CD4-positive, CD25-positive, alpha-beta regulatory T cell (primary cell): ENCODE results near the gene GHRH. TPM values are rescaled to one million over a fixed set of nuclear protein-coding genes. Genes with fewer than 3 reads are reported as not detected.

Experiments used
- ATAC-seq, 2 donors: fragments of 150-1000 bp; cut with Tn5 transposase; one replicate each; pipeline ENCODE4 v1.10.0; 2021; ENCODE audit warnings: low read depth in 2 of 2, moderate number of reproducible peaks in 2 of 2, moderate library complexity in 1 of 2
- DNase-seq, 3 donors: peaks; one replicate each; pipeline versions ENCODE4 v3.0.0 to v3.0.0-alpha.2; 2012 to 2022; ENCODE audit warnings: mixed read lengths in 1 of 3
- H3K27ac ChIP-seq: one replicate; pipeline ENCODE4 v1.7.0; 2013; ENCODE audit warnings: mild to moderate bottlenecking, low read length; ENCODE audit not compliant: insufficient read depth, poor library complexity, severe bottlenecking
- H3K27me3 ChIP-seq: one replicate; pipeline ENCODE4 v1.7.0; 2013; ENCODE audit warnings: low read length; ENCODE audit not compliant: control insufficient read depth, insufficient read depth
- H3K36me3 ChIP-seq: one replicate; pipeline ENCODE4 v1.7.0; 2013; ENCODE audit warnings: mild to moderate bottlenecking, low read length, moderate library complexity; ENCODE audit not compliant: control insufficient read depth, insufficient read depth
- H3K4me1 ChIP-seq: 2 replicates; pipeline ENCODE4 v1.7.0; 2013; ENCODE audit warnings: mild to moderate bottlenecking, low read length; ENCODE audit not compliant: insufficient read depth, control insufficient read depth, poor library complexity, severe bottlenecking
- H3K4me3 ChIP-seq: one replicate; pipeline ENCODE4 v1.7.0; 2013; ENCODE audit warnings: low read depth, mild to moderate bottlenecking, low read length, moderate library complexity
- H3K9me3 ChIP-seq, 2 experiments: 1 replicate in 1 of 2; 2 replicates in 1 of 2; pipeline ENCODE4 v1.7.0; 2013; ENCODE audit warnings: low read length in 2 of 2, mild to moderate bottlenecking in 1 of 2, moderate library complexity in 1 of 2; ENCODE audit not compliant: control insufficient read depth in 2 of 2
- H3K27ac Mint-ChIP-seq, 3 donors: one replicate each; pipeline ENCODE4 v1.8.0; 2020 to 2022; ENCODE audit warnings: mild to moderate bottlenecking in 3 of 3, mixed read lengths in 3 of 3, moderate library complexity in 2 of 3
- H3K27me3 Mint-ChIP-seq: one replicate; pipeline ENCODE4 v1.8.0; 2022; ENCODE audit warnings: mild to moderate bottlenecking, mixed read lengths
- H3K36me3 Mint-ChIP-seq: one replicate; pipeline ENCODE4 v1.8.0; 2020; ENCODE audit warnings: mixed read lengths
- H3K4me1 Mint-ChIP-seq, 4 donors: one replicate each; pipeline ENCODE4 v1.8.0; 2020 to 2022; ENCODE audit warnings: mixed read lengths in 4 of 4, mild to moderate bottlenecking in 1 of 4
- H3K4me3 Mint-ChIP-seq, 4 donors: one replicate each; pipeline ENCODE4 v1.8.0; 2020 to 2022; ENCODE audit warnings: mild to moderate bottlenecking in 4 of 4, mixed read lengths in 4 of 4, moderate library complexity in 3 of 4
- H3K9me3 Mint-ChIP-seq, 7 donors: one replicate each; pipeline ENCODE4 v1.8.0; 2020 to 2022; ENCODE audit warnings: mixed read lengths in 7 of 7, mild to moderate bottlenecking in 3 of 7, moderate library complexity in 2 of 7
- polyA plus RNA-seq, 4 donors: library from polyadenylated mRNA; unstranded; fragments of 300-500 nt; fragmentation: Illumina TruSeq; gene quantifications; one replicate each; pipeline ENCODE4 v1.2.3, GENCODE V29; 2021
- total RNA-seq: library from RNA; stranded (reverse); gene quantifications from one replicate; pipeline ENCODE4 v1.2.3, GENCODE V29; 2022

GHRH gene
- total and polyA plus RNA-seq, 5 donors from 2014 or later, result not detected

DNA sequence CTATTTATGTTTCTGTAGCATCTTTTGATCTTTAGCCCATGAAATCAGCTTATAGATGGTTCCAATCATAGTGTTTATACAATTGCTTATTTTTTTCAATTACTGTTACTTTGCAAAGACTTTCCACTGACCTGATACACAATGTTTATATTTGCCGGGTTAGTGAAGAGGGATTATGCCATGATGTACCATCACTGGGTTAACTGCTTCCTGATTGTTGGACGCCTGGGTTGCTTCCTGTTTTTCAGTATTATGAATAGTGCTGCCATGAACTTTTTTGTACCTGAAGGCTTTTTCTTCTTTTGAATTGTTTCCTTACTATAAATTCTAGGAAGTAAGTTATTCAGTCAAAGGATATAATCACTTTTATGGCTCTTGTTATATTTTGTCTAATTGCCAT is 34.8 kb upstream of the GHRH start:
- Histone ChIP-seq H3K4me3 (no peak overlapping the region), H3K9me3 (no peaks in the 10 kb centered on the region), H3K36me3 (peaks cover 23% of the 10 kb centered on the region), H3K27me3 (no peaks in the 10 kb centered on the region), H3K4me1 (no peaks in the 10 kb centered on the region), H3K27ac (no peak overlapping the region)
- DNase-seq (no peak), ATAC-seq (no peak)
- no peaks in the 10 kb centered on the region for H3K27me3 Mint-ChIP-seq
- H3K36me3 Mint-ChIP-seq, result peaks cover 51% of the 10 kb centered on the region
- peaks cover 36 to 69% (median 48%) of the 10 kb centered on the region in 4 donors for H3K4me1 Mint-ChIP-seq
- H3K27ac Mint-ChIP-seq, result peak overlapping the region in 1 of 3 donors; percentile 17
- H3K9me3 Mint-ChIP-seq, result peaks cover 0 to 3% (median 1%) of the 10 kb centered on the region in 7 donors
- H3K4me3 Mint-ChIP-seq, result peak overlapping the region in 2 of 4 donors; percentile 14 to 28

DNA sequence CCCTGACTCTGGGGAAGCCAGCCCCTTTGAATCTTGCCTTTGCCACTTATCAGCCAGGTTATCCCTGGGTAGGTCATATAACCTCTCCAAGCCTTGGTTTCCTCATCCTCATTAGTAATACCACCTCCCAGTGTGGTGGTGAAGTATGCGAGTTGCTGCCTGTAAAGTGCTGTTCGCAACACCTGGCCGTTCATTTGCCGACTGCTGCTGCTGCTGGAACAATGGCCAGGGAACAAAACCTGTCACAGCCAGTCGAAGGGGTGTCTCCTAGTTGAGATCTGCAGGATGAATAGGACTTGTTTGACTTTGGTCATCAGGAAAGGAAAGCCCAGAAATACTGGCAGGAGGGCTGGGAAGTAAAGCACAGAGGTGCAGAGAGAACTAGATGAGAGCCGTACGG is 34.0 kb upstream of the GHRH start:
- peaks cover 3% of the 10 kb centered on the region for H3K4me1 ChIP-seq
- no peaks in the 10 kb centered on the region for H3K27me3 Mint-ChIP-seq
- ATAC-seq (no peak), DNase-seq (no peak)
- peak overlapping the region in 2 of 3 donors; percentile 33 to 35 for H3K27ac Mint-ChIP-seq
- peaks cover 41 to 76% (median 55%) of the 10 kb centered on the region in 4 donors for H3K4me1 Mint-ChIP-seq
- peaks cover 0 to 3% (median 1%) of the 10 kb centered on the region in 7 donors for H3K9me3 Mint-ChIP-seq
- H3K4me3 ChIP-seq, result no peak overlapping the region
- no peak overlapping the region for H3K27ac ChIP-seq
- no peaks in the 10 kb centered on the region for H3K27me3 ChIP-seq
- H3K9me3 ChIP-seq, result no peaks in the 10 kb centered on the region
- peak overlapping the region in 3 of 4 donors; percentile 8 to 49 (median 17) for H3K4me3 Mint-ChIP-seq
- peaks cover 49% of the 10 kb centered on the region for H3K36me3 Mint-ChIP-seq
- H3K36me3 ChIP-seq, result peaks cover 19% of the 10 kb centered on the region

- Mint-ChIP-seq H3K4me3 (peak overlapping the region in 1 of 4 donors; percentile 12), H3K27ac (peak overlapping the region in 1 of 3 donors; percentile 35), H3K4me1 (peaks cover 41 to 73% (median 52%) of the 10 kb centered on the region in 4 donors), H3K9me3 (peaks cover 0 to 3% (median 0%) of the 10 kb centered on the region in 7 donors), H3K27me3 (no peaks in the 10 kb centered on the region), H3K36me3 (peaks cover 44% of the 10 kb centered on the region)
- Histone ChIP-seq H3K27me3 (no peaks in the 10 kb centered on the region), H3K4me3 (no peak overlapping the region), H3K4me1 (peaks cover 8% of the 10 kb centered on the region), H3K9me3 (no peaks in the 10 kb centered on the region), H3K27ac (no peak overlapping the region), H3K36me3 (peaks cover 19% of the 10 kb centered on the region)
- ATAC-seq (no peak), DNase-seq (no peak)
Measured at GRCh38 chr20:37295001-37295400, 33.4 kb upstream of the GHRH start.

DNA sequence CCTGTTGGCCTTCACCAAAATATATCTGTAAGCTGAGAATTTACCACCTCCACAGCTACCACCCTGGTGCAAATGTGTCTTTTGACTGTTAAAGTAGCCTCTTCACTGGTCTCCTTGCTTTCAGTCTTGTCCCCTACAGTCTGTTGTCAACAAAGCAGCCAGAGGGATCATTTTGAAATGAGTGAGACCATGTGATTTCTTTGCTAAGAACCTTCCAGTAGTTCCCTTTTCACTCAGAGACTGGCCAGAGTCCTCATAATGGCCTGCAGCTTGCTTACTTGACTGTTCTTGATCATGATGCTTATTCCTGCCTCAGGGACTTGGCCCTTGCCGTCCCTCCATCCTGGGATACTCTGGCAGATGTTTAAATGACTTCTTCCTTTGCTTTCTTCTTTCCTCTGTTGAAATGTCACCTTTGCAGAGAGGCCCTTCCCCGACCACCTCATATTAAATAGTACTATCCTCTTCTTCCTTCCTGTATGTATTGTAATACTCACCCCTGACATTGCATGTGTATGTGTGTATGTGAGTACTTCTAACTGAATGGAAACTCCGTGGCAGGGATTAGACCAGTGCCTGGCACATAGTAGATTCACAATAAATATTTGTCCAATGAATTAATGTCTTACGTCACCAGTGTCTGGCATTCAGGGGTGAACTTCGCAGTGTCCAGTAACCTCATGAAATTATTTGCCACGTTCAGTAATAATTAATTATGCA is 32.8 kb upstream of the GHRH start:
- H3K4me3 ChIP-seq, result no peak overlapping the region
- peaks cover 40% of the 10 kb centered on the region for H3K36me3 Mint-ChIP-seq
- peaks cover 41 to 75% (median 53%) of the 10 kb centered on the region in 4 donors for H3K4me1 Mint-ChIP-seq
- H3K4me1 ChIP-seq, result peaks cover 13% of the 10 kb centered on the region
- ATAC-seq (no peak), DNase-seq (no peak)
- peaks cover 0 to 3% (median 0%) of the 10 kb centered on the region in 7 donors for H3K9me3 Mint-ChIP-seq
- peaks cover 16% of the 10 kb centered on the region for H3K36me3 ChIP-seq
- H3K9me3 ChIP-seq, result no peaks in the 10 kb centered on the region
- no peaks in the 10 kb centered on the region for H3K27me3 Mint-ChIP-seq
- H3K4me3 Mint-ChIP-seq, result peak overlapping the region in 2 of 4 donors; percentile 12 to 31
- no peak overlapping the region for H3K27ac Mint-ChIP-seq
- H3K27ac ChIP-seq, result no peak overlapping the region
- no peaks in the 10 kb centered on the region for H3K27me3 ChIP-seq

- Histone ChIP-seq H3K4me3 (no peak overlapping the region), H3K36me3 (peaks cover 8% of the 10 kb centered on the region), H3K4me1 (peaks cover 18% of the 10 kb centered on the region), H3K27me3 (no peaks in the 10 kb centered on the region), H3K27ac (no peak overlapping the region), H3K9me3 (no peaks in the 10 kb centered on the region)
- DNase-seq, result no peak
- Mint-ChIP-seq H3K27ac (no peak overlapping the region), H3K9me3 (peaks cover 0 to 3% (median 0%) of the 10 kb centered on the region in 7 donors), H3K27me3 (no peaks in the 10 kb centered on the region), H3K36me3 (peaks cover 36% of the 10 kb centered on the region), H3K4me1 (peaks cover 40 to 79% (median 55%) of the 10 kb centered on the region in 4 donors), H3K4me3 (peak overlapping the region in 3 of 4 donors; percentile 7 to 79 (median 66))
- ATAC-seq, result no peak
Measured at GRCh38 chr20:37293301-37293943, 31.8 kb upstream of the GHRH start.

- Mint-ChIP-seq H3K9me3 (peaks cover 0 to 3% (median 0%) of the 10 kb centered on the region in 7 donors), H3K36me3 (peaks cover 29% of the 10 kb centered on the region), H3K27ac (peak overlapping the region in 1 of 3 donors; percentile 30), H3K27me3 (peaks cover 4% of the 10 kb centered on the region), H3K4me1 (peaks cover 34 to 70% (median 47%) of the 10 kb centered on the region in 4 donors), H3K4me3 (peak overlapping the region; percentile 68 to 96 (median 93))
- Histone ChIP-seq H3K36me3 (peaks cover 7% of the 10 kb centered on the region), H3K27ac (no peak overlapping the region), H3K4me3 (no peak overlapping the region), H3K27me3 (peaks cover under 1% of the 10 kb centered on the region), H3K9me3 (no peaks in the 10 kb centered on the region), H3K4me1 (peaks cover 18% of the 10 kb centered on the region)
- DNase-seq, result no peak
- no peak for ATAC-seq
Measured at GRCh38 chr20:37291724-37292126, 30.1 kb upstream of the GHRH start.

- Histone ChIP-seq H3K9me3 (no peaks in the 10 kb centered on the region), H3K4me1 (peaks cover 18% of the 10 kb centered on the region), H3K4me3 (peak overlapping the region; percentile 94), H3K27me3 (peaks cover 2% of the 10 kb centered on the region), H3K36me3 (peaks cover 7% of the 10 kb centered on the region), H3K27ac (peak overlapping the region; percentile 86)
- peak overlapping the region; percentile 91 to 96 (median 95) for H3K4me3 Mint-ChIP-seq
- peaks cover 8% of the 10 kb centered on the region for H3K27me3 Mint-ChIP-seq
- peaks cover 0 to 3% (median 0%) of the 10 kb centered on the region in 7 donors for H3K9me3 Mint-ChIP-seq
- DNase-seq (no peak), ATAC-seq (no peak)
- peaks cover 29% of the 10 kb centered on the region for H3K36me3 Mint-ChIP-seq
- H3K4me1 Mint-ChIP-seq, result peaks cover 27 to 55% (median 35%) of the 10 kb centered on the region in 4 donors
- H3K27ac Mint-ChIP-seq, result peak overlapping the region in 2 of 3 donors; percentile 57 to 97
Measured at GRCh38 chr20:37290158-37290810, 28.7 kb upstream of the GHRH start.
